ENCODE measurements around the gene CHORDC1. TPM values are rescaled to one million over a fixed set of nuclear protein-coding genes. Genes with fewer than 3 reads are reported as not detected.

CHORDC1 gene
- polyA plus RNA-seq, 1 of the 3 experiments (the other 2 are of a cell fraction) = 12.1 TPM

DNA sequence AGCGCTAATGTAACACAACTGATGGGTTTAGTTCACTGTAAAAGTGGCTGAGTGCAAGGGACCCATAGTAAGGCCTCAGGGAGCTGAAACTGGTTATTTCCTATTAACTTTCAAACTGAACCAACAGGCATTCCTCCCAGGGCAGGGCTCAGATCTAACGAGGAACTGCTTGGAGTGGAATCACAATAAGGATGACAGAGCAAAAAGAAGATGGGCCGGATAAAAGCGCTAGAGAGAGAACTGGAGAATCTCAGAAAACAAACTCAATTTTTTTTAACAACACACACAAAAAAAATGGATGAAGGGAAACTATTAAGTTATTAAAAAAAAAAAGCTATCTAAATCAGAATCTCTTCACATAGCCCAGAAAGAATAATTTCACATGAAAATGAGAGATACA lies 14.2 kb upstream of the CHORDC1 start:
- TF ChIP-seq SIN3A (IDR thresholded peaks at IDR 0.05; ENCODE audit: borderline replicate concordance, low read depth, low read length) (no peak), CHD2 (IDR thresholded peaks at IDR 0.05; ENCODE audit: low read length, partially characterized antibody) (no peak)
- DNase-seq = no peak

GRCh38 chr11:90235526-90235925 lies 12.7 kb upstream of the CHORDC1 start:
- Histone ChIP-seq H3F3A (replicated peaks; ENCODE audit: insufficient read depth) (no peaks in the 10 kb centered on the region), H3K79me2 (ENCODE audit: insufficient read depth) (no peaks in the 10 kb centered on the region), H3K4me2 (no peak overlapping the region), H3K4me3 (ENCODE audit: low read depth in 2 of 2, low read length in 1 of 2) (no peak overlapping the region), H3K4me1 (ENCODE audit: control insufficient read depth in 1 of 2, insufficient read depth in 2 of 2, low read depth in 1 of 2, low read length in 1 of 2) (no peaks in the 10 kb centered on the region), H3K36me3 (replicated peaks in 1 of 2; ENCODE audit: control insufficient read depth in 1 of 2, insufficient read depth in 2 of 2, low read length in 1 of 2) (no peaks in the 10 kb centered on the region), H3K9me3 (no peaks in the 10 kb centered on the region), H3K9me2 (no peaks in the 10 kb centered on the region), H4K20me1 (ENCODE audit: insufficient read depth) (no peaks in the 10 kb centered on the region), H3K9ac (no peak overlapping the region), H3K27me3 (ENCODE audit: insufficient read depth) (no peaks in the 10 kb centered on the region), H2AFZ (ENCODE audit: low read depth) (no peak overlapping the region), H3K27ac (ENCODE audit: low read depth in 2 of 2, low read length in 1 of 2) (no peak overlapping the region)
- no peak for TF ChIP-seq MEF2A (IDR thresholded peaks at IDR 0.05; ENCODE audit: borderline replicate concordance, low read depth)
- TF ChIP-seq TEAD4 (IDR thresholded peaks at IDR 0.05; ENCODE audit: borderline replicate concordance, insufficient read depth) = no peak
- TF ChIP-seq GABPA (IDR thresholded peaks at IDR 0.05; ENCODE audit: low read depth) = no peak
- no peak for TF ChIP-seq TAF1 (IDR thresholded peaks at IDR 0.05; ENCODE audit: borderline replicate concordance, low read depth, low read length)
- no peak for TF ChIP-seq SIN3A (IDR thresholded peaks at IDR 0.05; ENCODE audit: borderline replicate concordance, low read depth, low read length)
- no peak for TF ChIP-seq USF1 (IDR thresholded peaks at IDR 0.05; ENCODE audit: borderline replicate concordance, low read depth)
- no peak for TF ChIP-seq EP300 (IDR thresholded peaks at IDR 0.05; ENCODE audit: borderline replicate concordance in 1 of 2, low read depth in 1 of 2, low read length in 1 of 2)
- 67% methylated on average over 4 of the region's 4 CpGs for WGBS (ENCODE audit: low lambda C conversion rate)
- POLR2A ChIA-PET = no interaction called here
- DNase-seq = no peak
- CTCF ChIA-PET = interaction anchor here (1.1 to 1.6 kb wide), 2 partner anchors 14 to 31 kb away, joined by 3 to 7 read pairs; no protein-coding TSS in a partner anchor

More for the DNA sequence above, 14.2 kb upstream of the CHORDC1 start:
- Histone ChIP-seq H3K36me3 (replicated peaks in 1 of 2; ENCODE audit: control insufficient read depth in 1 of 2, insufficient read depth in 2 of 2, low read length in 1 of 2) (no peaks in the 10 kb centered on the region), H3K79me2 (ENCODE audit: insufficient read depth) (no peaks in the 10 kb centered on the region), H3K4me1 (ENCODE audit: control insufficient read depth in 1 of 2, insufficient read depth in 2 of 2, low read depth in 1 of 2, low read length in 1 of 2) (no peaks in the 10 kb centered on the region), H3K4me3 (ENCODE audit: low read depth in 2 of 2, low read length in 1 of 2) (no peak overlapping the region), H3F3A (replicated peaks; ENCODE audit: insufficient read depth) (no peaks in the 10 kb centered on the region), H3K9ac (no peak overlapping the region), H3K27ac (ENCODE audit: low read depth in 2 of 2, low read length in 1 of 2) (no peak overlapping the region), H4K20me1 (ENCODE audit: insufficient read depth) (no peaks in the 10 kb centered on the region), H3K9me2 (no peaks in the 10 kb centered on the region), H2AFZ (ENCODE audit: low read depth) (no peak overlapping the region), H3K9me3 (no peaks in the 10 kb centered on the region), H3K4me2 (no peak overlapping the region), H3K27me3 (ENCODE audit: insufficient read depth) (no peaks in the 10 kb centered on the region)
- WGBS (ENCODE audit: low lambda C conversion rate) = 77% methylated on average over 4 of the region's 4 CpGs
- ChIA-PET POLR2A (no interaction called here), CTCF (interaction anchor here (1.0 to 1.6 kb wide), 2 partner anchors 13 to 402 kb away, joined by 3 to 7 read pairs; no protein-coding TSS in a partner anchor)

- H3F3A ChIP-seq (replicated peaks; ENCODE audit: insufficient read depth) = no peaks in the 10 kb centered on the region
- POLR2A ChIA-PET = no interaction called here
- H3K36me3 ChIP-seq (replicated peaks in 1 of 2; ENCODE audit: control insufficient read depth in 1 of 2, insufficient read depth in 2 of 2, low read length in 1 of 2) = no peaks in the 10 kb centered on the region
- no peak overlapping the region for H3K9ac ChIP-seq
- H3K9me2 ChIP-seq = no peaks in the 10 kb centered on the region
- no peak overlapping the region for H2AFZ ChIP-seq (ENCODE audit: low read depth)
- DNase-seq = no peak
- no peaks in the 10 kb centered on the region for H4K20me1 ChIP-seq (ENCODE audit: insufficient read depth)
- 85% methylated on average over 2 of the region's 2 CpGs for WGBS (ENCODE audit: low lambda C conversion rate)
- no peak overlapping the region for H3K4me2 ChIP-seq
- CTCF ChIA-PET = interaction anchor here (1.0 to 1.3 kb wide), 3 partner anchors 10 to 30 kb away, joined by 3 read pairs; no protein-coding TSS in a partner anchor
- H3K79me2 ChIP-seq (ENCODE audit: insufficient read depth) = no peaks in the 10 kb centered on the region
- TF ChIP-seq, protein P1, sequence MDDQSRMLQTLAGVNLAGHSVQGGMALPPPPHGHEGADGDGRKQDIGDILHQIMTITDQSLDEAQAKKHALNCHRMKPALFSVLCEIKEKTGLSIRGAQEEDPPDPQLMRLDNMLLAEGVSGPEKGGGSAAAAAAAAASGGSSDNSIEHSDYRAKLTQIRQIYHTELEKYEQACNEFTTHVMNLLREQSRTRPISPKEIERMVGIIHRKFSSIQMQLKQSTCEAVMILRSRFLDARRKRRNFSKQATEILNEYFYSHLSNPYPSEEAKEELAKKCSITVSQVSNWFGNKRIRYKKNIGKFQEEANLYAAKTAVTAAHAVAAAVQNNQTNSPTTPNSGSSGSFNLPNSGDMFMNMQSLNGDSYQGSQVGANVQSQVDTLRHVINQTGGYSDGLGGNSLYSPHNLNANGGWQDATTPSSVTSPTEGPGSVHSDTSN (IDR thresholded peaks at IDR 0.05) = no peak
- TF ChIP-seq FOXM1 (IDR thresholded peaks at IDR 0.05; ENCODE audit: low read depth) (no peak), MAX (IDR thresholded peaks at IDR 0.05; ENCODE audit: low read depth) (no peak), RAD21 (IDR thresholded peaks at IDR 0.05; ENCODE audit: low read length) (no peak), SIN3A (IDR thresholded peaks at IDR 0.05; ENCODE audit: borderline replicate concordance, low read depth, low read length) (no peak), EP300 (IDR thresholded peaks at IDR 0.05; ENCODE audit: borderline replicate concordance in 1 of 2, low read depth in 1 of 2, low read length in 1 of 2) (no peak), RFX5 (IDR thresholded peaks at IDR 0.05; ENCODE audit: low read length) (no peak), IRF3 (IDR thresholded peaks at IDR 0.05; ENCODE audit: low read depth, low read length) (no peak), TCF12 (IDR thresholded peaks at IDR 0.05) (no peak)
- TF ChIP-seq, protein P2, sequence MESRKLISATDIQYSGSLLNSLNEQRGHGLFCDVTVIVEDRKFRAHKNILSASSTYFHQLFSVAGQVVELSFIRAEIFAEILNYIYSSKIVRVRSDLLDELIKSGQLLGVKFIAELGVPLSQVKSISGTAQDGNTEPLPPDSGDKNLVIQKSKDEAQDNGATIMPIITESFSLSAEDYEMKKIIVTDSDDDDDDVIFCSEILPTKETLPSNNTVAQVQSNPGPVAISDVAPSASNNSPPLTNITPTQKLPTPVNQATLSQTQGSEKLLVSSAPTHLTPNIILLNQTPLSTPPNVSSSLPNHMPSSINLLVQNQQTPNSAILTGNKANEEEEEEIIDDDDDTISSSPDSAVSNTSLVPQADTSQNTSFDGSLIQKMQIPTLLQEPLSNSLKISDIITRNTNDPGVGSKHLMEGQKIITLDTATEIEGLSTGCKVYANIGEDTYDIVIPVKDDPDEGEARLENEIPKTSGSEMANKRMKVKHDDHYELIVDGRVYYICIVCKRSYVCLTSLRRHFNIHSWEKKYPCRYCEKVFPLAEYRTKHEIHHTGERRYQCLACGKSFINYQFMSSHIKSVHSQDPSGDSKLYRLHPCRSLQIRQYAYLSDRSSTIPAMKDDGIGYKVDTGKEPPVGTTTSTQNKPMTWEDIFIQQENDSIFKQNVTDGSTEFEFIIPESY (IDR thresholded peaks at IDR 0.05; ENCODE audit: borderline replicate concordance, low read depth) = no peak
- no peaks in the 10 kb centered on the region for H3K4me1 ChIP-seq (ENCODE audit: control insufficient read depth in 1 of 2, insufficient read depth in 2 of 2, low read depth in 1 of 2, low read length in 1 of 2)
- no peak overlapping the region for H3K27ac ChIP-seq (ENCODE audit: low read depth in 2 of 2, low read length in 1 of 2)
- H3K27me3 ChIP-seq (ENCODE audit: insufficient read depth) = no peaks in the 10 kb centered on the region
- no peaks in the 10 kb centered on the region for H3K9me3 ChIP-seq
- H3K4me3 ChIP-seq (ENCODE audit: low read depth in 2 of 2, low read length in 1 of 2) = no peak overlapping the region
Observed at GRCh38 chr11:90234977-90235376, 12.1 kb upstream of the CHORDC1 start.
